GM19099 (cell line): ENCODE measurements around the gene MGAT5.

Source experiments
- POLR2A ChIP-seq: IDR thresholded peaks from 3 replicates; pipeline ENCODE4 v1.6.1; 2011; ENCODE audit warnings: low read depth; ENCODE audit not compliant: insufficient read length; ENCODE audit errors: extremely low read depth

MGAT5 gene

GRCh38 chr2:134293719-134294537 lies 40.1 kb downstream of the MGAT5 start:
- TF ChIP-seq POLR2A = no peak

- no peak for TF ChIP-seq POLR2A
Observed at GRCh38 chr2:134295441-134295840, 41.6 kb downstream of the MGAT5 start.

GRCh38 chr2:134296301-134296700 lies 42.4 kb downstream of the MGAT5 start:
- no peak for TF ChIP-seq POLR2A

- no peak for TF ChIP-seq POLR2A
Observed at GRCh38 chr2:134299334-134299733, 45.5 kb downstream of the MGAT5 start.

- no peak for TF ChIP-seq POLR2A
Observed at GRCh38 chr2:134300585-134300984, 46.7 kb downstream of the MGAT5 start.

- no peak for TF ChIP-seq POLR2A
Observed at GRCh38 chr2:134301099-134301927, 47.4 kb downstream of the MGAT5 start.

GRCh38 chr2:134301928-134302260 lies 48.0 kb downstream of the MGAT5 start:
- no peak for TF ChIP-seq POLR2A

GRCh38 chr2:134304394-134305108 lies 50.7 kb downstream of the MGAT5 start:
- no peak for TF ChIP-seq POLR2A

GRCh38 chr2:134305109-134305491 lies 51.2 kb downstream of the MGAT5 start:
- no peak for TF ChIP-seq POLR2A

- no peak for TF ChIP-seq POLR2A
Observed at GRCh38 chr2:134306521-134306920, 52.6 kb downstream of the MGAT5 start.

- no peak for TF ChIP-seq POLR2A
Observed at GRCh38 chr2:134307334-134307733, 53.5 kb downstream of the MGAT5 start.

GRCh38 chr2:134308474-134309385 lies 54.9 kb downstream of the MGAT5 start:
- TF ChIP-seq POLR2A = no peak

GRCh38 chr2:134310107-134311079 lies 56.5 kb downstream of the MGAT5 start:
- no peak for TF ChIP-seq POLR2A

GRCh38 chr2:134312482-134312881 lies 58.6 kb downstream of the MGAT5 start:
- TF ChIP-seq POLR2A = no peak

GRCh38 chr2:134314202-134314601 lies 60.3 kb downstream of the MGAT5 start:
- TF ChIP-seq POLR2A = no peak
